NCI-H1105 treated with DMSO at 0.1 percent for 48 hours (cell line): Measurements from ENCODE around the gene FAM193A.
"Not testable (repeated sequence)": the region's sequence is repeated elsewhere in the genome, so short reads cannot be mapped to it uniquely, and the experiment has no call there.

Experiments
- DNase-seq: peaks from one replicate; lab custom pipeline; 2025; lab: John Stamatoyannopoulos, UW

The FAM193A gene, protein sequence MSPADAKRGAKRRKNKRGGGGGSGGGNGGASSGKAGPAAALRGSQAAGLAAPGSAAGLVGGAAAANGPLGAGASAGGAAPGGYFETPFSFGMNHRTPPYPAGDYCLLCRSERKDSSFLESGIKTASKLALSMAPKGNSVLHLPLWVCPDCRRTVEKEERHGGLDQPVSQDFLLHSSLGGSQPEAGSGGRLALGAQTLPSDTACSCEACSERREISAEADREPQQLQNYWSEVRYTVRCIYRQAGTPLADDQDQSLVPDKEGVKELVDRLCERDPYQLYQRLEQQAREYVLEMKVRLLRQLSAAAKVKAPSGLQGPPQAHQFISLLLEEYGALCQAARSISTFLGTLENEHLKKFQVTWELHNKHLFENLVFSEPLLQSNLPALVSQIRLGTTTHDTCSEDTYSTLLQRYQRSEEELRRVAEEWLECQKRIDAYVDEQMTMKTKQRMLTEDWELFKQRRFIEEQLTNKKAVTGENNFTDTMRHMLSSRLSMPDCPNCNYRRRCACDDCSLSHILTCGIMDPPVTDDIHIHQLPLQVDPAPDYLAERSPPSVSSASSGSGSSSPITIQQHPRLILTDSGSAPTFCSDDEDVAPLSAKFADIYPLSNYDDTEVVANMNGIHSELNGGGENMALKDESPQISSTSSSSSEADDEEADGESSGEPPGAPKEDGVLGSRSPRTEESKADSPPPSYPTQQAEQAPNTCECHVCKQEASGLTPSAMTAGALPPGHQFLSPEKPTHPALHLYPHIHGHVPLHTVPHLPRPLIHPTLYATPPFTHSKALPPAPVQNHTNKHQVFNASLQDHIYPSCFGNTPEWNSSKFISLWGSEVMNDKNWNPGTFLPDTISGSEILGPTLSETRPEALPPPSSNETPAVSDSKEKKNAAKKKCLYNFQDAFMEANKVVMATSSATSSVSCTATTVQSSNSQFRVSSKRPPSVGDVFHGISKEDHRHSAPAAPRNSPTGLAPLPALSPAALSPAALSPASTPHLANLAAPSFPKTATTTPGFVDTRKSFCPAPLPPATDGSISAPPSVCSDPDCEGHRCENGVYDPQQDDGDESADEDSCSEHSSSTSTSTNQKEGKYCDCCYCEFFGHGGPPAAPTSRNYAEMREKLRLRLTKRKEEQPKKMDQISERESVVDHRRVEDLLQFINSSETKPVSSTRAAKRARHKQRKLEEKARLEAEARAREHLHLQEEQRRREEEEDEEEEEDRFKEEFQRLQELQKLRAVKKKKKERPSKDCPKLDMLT (N-terminal part only)

DNA sequence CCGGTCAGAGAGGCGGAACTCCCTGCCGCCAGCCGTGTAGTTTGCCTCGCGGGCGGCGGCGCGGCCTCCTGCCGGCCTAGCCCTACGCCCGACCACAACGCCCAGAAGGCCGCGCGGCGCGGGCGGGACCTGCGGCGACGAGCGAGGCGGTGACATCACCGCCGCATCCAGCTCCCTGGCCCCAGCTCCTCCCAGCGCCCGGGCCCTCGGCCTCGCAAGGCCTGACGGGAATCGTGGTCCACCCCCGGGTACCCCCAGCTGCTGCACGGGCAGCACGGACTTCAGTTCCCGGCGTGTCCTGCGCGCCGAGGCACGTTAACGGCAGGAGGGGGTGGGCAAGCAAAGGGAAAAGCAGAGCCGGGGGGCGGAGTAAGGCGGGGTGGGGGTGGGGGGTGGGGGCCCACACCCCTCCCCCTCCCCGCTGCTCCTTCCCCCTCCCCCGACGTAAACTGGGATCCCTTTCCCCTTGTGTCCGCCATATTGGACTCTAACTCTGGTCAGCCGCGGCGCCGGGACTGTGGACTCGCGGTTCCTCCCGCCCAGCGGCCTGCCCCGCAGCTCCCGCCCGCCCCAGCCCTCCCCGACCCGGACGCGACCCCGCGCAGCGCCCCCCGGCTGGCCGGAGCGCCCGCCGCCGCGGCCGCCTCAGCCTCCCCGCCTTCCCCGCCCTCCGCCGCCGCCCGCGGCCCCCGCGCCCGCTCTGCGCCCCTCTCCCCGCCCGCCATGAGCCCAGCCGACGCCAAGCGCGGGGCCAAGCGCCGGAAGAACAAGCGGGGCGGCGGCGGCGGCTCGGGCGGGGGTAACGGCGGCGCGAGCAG lies at the start of gene FAM193A:
FAM193A (plus strand) TSS at position 455 of the 818 bp plus-strand sequence; CDS start at position 724, 269 bp downstream.
- DNase-seq: peak; percentile 93

DNA sequence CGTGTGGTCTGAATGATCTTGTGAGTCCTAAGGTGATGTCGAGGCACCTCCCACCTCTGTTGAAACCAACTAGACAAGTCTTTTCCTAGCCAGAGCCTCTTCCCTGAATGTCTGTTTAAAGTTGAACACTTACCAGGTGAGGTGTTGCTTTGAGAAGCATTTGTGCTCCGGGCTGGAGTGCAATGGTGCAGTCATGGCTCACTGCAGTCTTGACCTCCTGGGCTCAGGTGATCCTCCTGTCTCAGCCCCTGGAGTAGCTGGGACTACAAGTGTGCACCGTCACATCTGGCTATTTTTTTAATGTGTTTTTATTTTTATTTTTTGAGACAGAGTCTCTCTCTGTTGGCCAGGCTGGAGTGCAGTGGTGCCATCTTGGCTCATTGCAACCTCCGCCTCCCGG lies 49.5 kb upstream of the FAM193A start:
- DNase-seq: no peak

DNA sequence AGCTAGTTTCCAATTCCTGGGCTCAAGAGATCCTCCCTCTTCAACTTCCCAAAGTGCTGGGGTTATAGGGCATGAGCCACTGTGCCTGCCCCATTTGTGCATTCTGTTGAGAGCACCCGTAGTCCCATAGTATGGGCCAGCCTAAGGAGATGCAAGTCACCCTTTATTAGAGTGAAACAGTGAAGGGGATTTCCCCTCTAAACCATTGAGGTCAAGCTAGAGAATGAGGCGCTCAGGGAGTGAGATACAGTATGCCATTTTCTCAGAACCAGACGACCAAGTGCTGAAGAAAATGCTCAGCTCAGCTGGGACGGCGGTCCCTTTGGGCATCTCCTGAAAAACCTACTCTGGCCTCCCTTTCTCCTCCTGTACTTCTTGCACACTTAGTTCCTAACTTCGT lies 48.8 kb upstream of the FAM193A start:
- DNase-seq: no peak

DNA sequence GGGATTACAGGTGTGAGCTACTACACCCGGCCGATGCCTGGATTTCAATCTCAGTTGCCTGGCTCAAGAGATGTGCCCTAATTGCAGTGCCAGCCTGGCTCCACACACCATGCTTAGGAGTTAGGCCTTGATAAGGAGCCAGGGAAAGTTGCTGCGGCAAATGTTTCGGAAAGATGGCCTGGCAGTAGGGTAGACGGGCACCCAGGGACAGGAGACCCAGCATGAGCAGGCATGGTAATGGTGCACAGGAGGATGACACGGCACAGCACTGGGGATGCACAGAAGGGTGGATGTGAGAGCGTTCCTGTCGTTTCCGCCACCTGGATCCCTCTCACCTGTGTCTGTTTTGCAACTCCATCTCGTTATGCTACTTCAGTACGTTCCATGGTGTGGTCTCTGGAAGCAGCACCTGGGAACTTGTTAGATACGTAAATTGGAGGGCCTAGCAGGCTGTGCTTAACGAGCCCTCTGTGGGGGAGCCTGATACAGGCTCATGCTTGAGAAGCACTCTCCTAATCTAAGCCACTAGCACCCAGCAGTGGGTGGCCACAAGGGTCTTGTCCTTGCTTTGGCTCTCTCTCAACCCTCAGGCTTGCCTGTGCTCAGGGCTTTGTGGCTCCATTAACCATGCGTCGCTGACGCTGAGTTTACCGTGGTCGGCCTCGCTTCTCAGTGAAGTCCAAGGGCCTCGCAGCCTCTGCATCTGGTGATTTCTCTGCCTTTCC lies 47.2 kb upstream of the FAM193A start:
- no peak for DNase-seq

DNA sequence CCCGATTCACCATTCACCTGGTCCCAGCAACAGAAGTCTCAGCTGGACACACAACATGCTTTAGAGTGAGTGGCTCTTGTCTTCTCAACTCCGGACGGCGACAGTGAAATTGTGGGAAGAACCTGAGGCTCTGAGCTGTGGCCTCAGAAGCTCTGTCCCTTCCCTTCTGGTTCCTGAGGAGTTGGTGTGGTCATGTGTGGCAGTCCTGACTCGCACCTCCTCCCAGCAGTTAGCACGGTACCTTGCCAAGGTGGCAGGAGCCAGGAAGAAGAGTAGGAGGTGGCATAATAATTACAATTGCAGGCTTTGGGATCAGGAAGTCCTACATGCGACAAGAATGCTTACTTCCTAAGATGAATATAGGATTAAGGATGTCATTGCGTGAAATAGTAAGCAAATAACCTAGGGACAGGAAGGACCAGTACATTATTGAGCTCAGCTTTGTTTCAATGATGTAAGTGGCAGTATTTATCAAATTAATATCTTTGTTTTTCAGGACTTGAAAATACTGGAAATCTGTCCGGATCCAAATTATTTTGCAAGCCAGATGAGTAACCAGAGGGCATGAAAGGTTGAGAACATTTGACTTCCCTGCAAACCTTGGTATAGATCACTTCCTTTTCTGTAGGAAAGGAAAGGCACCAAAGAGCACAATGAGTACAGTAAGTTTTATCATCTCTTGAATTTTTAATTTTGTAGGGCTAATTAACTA lies 46.5 kb upstream of the FAM193A start:
- no peak for DNase-seq

DNA sequence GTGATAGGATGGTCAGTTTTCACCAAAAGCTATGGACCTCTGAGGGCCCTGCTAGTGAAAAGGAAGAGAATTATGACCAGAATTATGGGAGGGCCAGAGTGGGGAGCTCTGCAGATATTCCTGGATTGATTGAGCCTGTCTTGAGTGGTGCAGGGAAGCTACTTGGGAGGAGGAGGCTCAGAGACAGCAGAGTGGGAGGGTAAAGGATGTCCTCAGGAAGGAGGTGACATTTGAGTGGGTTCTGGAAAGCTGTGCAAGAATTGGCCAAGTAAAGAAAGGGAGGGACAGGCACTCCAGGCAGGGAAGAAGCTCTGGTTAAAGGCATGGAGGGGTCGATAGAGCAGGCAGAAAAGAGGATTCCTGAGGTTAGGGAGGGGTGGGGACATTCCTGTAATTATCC lies 43.5 kb upstream of the FAM193A start:
- no peak for DNase-seq

DNA sequence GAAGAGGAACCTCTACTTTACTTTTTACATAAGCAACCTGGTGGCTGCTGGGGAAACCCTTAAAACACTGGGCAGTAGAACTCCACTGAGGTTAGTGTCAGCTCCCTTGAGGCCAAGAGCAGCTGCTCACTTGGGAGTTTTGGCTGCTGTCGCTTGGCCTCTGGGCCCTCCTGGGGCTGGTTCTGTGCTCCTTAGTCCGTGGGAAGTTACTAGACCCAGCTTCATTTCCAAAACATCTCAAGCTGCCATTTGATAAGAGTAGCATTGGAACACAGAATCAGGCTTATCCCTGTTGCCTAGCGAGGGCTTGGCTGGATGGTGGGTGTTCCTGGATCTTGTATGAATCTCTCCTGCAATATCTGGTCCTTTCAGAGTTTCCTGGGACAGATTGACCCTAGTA lies 41.5 kb upstream of the FAM193A start:
- DNase-seq: no peak

DNA sequence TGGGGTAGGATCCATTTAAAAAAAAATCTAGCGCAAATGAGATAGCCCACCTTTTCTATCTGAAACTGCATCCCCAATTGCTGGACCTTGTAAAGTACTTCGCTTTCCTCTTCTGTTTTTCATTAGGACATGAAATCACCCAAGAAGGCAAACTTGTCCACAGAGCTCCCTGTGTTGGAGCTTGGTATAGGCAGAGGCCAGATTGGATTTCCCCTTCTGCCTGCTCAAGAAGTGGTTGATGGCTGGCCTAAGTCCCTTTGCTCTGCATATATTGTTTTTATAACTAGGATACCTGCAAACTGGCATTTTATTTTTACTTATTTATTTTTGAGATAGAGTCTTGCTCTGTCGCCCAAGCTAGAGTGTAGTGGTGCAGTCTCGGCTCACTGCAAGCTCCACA lies 39.1 kb upstream of the FAM193A start:
- no peak for DNase-seq

DNA sequence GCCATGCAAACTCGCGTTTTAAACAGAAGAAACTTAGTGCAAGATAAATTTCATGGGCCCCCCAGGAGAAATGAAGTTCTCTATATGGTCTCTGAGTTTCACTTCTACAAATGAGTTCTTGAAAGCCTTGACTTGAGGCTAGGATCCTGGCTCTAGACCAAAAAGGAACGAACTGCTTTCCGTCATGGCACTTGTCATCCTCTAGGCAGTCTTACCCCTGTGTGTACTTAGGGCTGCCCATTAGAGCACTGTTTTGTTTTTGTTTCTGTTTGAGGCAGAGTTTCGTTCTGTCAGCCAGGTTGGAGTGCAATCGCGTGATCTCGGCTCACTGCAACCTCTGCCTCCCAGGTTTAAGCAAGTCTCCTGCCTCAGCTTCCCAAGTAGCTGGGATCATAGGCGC lies 38.5 kb upstream of the FAM193A start:
- DNase-seq: no peak

DNA sequence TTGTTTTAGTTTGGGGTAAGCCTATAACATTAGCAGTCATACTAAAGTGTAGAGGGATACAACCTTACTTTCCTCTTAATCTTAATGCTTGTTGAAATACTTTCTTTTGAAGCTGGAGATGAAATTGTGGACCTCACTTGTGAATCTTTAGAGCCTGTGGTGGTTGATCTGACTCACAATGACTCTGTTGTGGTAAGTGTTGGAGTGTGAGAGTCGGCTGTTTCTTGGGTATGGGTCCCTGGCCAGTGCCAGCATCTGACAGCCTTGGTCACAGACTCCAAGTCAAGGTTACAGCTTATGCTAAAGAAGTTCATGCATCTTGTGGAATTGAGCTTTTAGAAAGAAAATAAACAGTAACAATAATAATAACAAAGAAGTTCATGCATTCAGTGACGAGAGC lies 35.9 kb upstream of the FAM193A start:
- DNase-seq: no peak

DNA sequence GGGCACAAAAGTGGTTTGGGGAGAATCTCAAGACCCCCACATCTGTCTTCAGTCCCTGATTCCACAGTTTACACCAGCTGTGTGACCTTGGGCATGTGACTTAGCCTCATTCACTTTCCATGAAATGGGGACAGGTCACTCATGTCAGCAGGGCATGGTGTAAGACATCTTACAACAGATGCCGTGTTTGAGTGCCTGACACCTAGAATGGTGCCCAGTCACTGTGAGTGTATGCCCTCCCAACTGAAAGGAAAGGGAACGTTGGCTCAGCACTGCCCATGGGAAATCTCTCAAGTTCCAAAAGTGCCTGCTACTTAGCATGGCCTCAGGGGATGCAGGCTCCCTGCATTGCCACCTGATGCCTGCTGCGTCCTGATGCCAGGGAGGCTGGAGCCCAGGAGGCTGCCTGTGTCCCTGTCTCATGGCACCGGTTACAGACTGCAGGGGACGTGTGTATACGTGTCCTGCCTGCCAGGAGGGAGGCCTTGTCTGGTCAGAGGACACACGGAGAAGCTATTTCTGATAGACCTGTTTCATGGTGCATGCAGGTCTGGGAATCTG lies 35.3 kb upstream of the FAM193A start:
- DNase-seq: no peak

DNA sequence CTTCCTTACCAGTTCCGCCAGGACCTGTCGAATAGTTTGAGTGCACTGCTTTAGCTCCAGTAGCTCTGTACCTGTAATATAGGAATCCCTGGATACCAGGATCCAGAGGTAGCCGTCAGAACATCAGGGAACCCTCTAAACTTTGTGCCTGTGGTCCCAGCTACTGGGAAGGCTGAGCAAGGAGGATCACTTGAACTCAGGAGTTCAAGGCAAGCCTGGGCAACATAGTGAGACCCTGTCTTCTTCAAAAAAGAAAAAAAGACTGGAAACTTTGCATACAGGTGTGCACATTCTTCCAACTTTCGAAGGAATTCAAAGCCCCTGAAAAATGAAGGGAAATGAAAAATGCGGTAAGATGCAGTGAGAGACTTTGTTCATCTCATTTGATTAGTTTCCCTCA lies 32.6 kb upstream of the FAM193A start:
- no peak for DNase-seq

DNA sequence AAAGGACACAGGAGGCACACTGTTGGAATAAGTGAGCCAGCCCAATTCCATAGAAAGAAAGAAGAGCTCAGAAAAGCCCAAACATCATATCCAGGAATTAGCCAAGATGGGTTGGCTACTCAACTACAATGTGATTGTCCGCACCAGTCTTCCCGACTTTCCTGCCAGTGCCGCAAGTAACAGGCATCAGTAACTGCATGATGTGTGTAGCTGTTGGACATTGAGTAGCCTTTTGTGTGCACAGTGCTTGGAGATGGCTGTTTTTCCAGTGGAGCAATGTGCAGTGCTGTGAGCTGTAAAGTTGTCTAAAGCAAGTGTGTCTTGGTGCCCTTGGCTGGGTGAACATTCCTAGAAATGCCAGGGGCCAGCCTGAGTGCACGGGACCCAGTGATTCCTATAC lies 29.2 kb upstream of the FAM193A start:
- DNase-seq: no peak

DNA sequence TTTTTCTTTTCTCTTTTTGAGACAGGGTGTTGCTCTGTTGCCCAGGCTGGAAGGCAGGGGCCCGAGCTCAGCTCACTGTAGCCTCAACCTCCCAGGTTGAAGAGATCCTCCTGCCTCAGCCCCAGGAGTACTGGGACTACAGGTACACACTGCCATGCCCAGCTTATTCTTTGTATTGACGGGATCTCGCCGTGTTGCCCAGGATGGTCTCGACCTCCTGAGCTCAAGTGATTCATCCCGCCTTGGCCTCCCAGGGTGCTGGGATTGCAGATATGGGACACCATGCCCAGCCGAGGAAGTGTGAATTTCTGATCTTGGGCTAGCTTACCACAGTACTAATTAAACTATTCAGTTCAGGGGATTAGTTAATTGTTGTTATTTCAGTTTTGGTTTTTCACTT lies 28.6 kb upstream of the FAM193A start:
- no peak for DNase-seq

DNA sequence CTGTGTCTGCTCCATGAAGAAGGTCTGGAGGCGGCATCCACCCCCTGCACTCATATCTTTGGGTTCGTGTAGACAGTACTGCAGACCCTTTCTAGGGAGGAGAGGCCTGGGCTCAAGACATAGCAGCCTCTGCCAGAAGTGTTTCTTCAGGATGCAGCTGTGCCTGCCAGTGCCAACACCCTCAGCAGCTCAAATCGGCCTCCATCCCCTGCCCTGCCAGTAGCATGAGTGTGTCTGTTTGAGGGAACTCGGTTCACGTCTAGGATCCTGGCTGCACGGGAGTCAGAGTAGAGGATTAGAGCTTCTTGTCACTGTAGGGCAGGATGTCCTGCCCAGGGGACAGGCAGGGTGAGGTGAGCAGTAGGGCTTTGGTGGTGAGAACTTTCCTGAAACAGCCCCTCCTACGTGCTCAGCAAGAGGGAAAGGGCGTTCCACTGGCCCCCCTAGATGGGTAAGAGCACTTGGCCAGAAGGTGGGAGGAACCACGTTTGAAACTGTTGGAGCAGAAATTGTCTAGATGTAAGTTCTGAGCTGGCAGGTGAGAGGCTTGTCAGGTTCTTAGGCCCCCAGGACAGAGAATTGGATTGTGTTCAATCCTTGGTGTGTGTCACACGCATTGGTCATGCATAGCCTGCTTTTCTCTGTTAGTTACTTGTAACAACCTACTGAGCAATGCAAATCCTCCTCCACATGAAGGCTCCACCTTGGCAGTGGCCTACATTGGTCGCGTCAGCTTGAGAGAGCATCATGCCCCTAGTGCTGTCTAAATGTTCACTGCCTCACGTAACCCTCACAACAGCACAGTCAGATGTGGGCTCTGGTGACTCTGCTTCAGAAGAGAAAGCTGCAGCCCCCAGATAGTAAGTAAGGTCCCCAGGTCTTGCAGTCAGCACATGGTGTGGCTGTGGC lies 25.8 kb upstream of the FAM193A start:
- DNase-seq: no peak

DNA sequence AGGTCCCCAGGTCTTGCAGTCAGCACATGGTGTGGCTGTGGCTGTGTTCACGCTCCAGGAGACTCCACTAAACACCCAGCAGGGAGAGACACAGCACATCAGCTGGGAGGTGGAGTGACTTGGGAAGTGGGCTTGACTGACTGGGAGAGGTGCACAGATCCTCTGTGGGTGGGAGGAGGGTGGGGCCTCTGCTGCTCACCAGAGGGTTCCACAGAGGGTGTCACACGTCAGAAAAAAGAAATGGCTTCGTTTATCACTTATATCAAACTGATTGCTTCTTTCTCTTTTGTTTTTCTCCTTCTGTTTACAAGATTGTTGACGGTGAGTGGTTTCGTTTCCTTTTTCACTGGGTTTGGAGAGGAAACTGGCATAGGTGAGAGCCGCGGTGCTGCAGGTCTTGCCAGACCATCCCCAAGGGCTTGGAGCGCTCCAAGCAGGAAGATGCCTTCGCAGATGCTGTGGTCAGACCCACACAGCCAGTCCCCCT lies 24.8 kb upstream of the FAM193A start:
- DNase-seq: no peak

DNA sequence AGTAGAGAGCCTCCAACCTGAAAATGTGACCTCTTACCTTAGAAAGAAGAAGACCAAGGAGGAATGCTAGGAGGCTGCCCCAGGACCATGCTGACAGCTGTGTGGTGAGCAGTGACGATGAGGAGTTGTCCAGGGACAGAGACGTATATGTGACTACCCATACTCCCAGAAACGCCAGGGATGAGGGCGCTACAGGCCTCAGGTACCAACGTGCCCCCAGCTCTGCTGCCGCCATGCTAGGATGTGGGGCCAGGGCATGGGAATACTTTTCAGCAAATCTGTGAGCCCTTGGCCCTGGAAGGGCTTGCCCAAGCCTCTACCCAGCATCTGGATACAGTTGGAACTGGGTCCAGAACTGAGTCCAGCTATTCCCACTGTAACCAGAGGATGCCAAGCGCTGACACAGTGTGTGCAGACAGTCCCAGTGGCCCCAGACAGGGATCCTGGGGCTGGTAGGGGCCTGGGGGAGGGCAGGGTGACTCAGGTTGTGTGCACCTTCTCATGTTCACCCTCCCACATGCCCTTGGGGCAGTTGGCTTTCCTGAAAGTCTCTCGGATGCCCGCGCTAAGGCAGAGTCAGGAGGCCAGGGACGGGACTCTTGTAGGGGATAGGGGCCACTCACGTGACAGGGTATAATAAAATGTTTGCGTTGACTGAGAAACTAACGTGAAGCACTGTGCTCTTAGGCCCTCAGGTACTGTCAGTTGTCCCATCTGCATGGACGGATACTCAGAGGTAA lies 23.9 kb upstream of the FAM193A start:
- no peak for DNase-seq

DNA sequence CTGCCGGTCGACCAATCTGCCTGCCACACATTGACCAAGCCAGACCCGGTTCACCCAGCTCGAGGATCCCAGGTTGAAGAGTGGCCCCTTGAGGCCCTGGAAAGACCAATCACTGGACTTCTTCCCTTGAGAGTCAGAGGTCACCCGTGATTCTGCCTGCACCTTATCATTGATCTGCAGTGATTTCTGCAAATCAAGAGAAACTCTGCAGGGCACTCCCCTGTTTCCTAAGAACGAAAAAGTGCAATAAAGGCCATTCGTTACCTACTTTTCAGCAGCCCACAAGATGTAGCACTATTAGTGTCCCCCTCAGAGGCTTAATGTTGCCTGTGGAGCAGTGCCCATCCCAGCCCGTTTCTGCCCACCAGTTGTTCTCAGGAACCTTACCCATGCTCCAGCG lies 22.3 kb upstream of the FAM193A start:
- DNase-seq: not testable (repeated sequence)
